MCF 10A (cell line): ENCODE measurements around the gene NRIP1. TPM values are rescaled to one million over a fixed set of nuclear protein-coding genes. Genes with fewer than 3 reads are reported as not detected.
A peak's percentile ranks its signal among the peaks of the same experiment; 100 is the strongest.

Source experiments
- Bru-seq: library from RNA; stranded (reverse); fragments of 400-500 nt; gene quantifications from one replicate; lab custom pipeline; 2021; lab: Mats Ljungman, UMichigan
- BruChase-seq, 2 experiments: library from RNA; stranded (reverse); fragments of 400-500 nt; gene quantifications; one replicate each; lab custom pipeline; 2021; lab: Mats Ljungman, UMichigan
- BruUV-seq: library from RNA; stranded (reverse); fragments of 400-500 nt; replicated peaks from 2 replicates; lab custom pipeline; 2021; lab: Mats Ljungman, UMichigan
- CTCF ChIA-PET: fragments of 300-600 bp; sonication (Branson Sonifier 250); formaldehyde crosslinking; extraction: SDS; loops from one replicate; lab custom pipeline; 2021; ENCODE audit warnings: antibody characterized with exemption, inconsistent platforms; lab: Yijun Ruan, JAX
- POLR2A ChIA-PET: fragments of 300-600, 350-650 bp; sonication (Branson Sonifier 250); formaldehyde crosslinking; extraction: SDS; loops from one replicate; lab custom pipeline; 2020; ENCODE audit warnings: antibody characterized with exemption, inconsistent platforms; lab: Yijun Ruan, JAX
- DNase-seq: peaks from one replicate; pipeline ENCODE4 v3.0.0-alpha.2; 2018; ENCODE audit not compliant: unreplicated experiment
- H3K27ac Mint-ChIP-seq: one replicate; pipeline ENCODE4 v1.8.0; 2022; ENCODE audit warnings: mild to moderate bottlenecking, low read depth, mixed read lengths; ENCODE audit not compliant: unreplicated experiment
- H3K27me3 Mint-ChIP-seq: one replicate; pipeline ENCODE4 v1.8.0; 2022; ENCODE audit warnings: mixed read lengths; ENCODE audit not compliant: insufficient read depth, unreplicated experiment
- H3K36me3 Mint-ChIP-seq: one replicate; pipeline ENCODE4 v1.8.0; 2022; ENCODE audit warnings: mild to moderate bottlenecking, moderate library complexity, mixed read lengths; ENCODE audit not compliant: insufficient read depth, unreplicated experiment
- H3K4me1 Mint-ChIP-seq: one replicate; pipeline ENCODE4 v1.8.0; 2022; ENCODE audit warnings: mixed read lengths; ENCODE audit not compliant: insufficient read depth, unreplicated experiment
- H3K4me3 Mint-ChIP-seq: one replicate; pipeline ENCODE4 v1.8.0; 2022; ENCODE audit warnings: mild to moderate bottlenecking, moderate library complexity, mixed read lengths; ENCODE audit not compliant: unreplicated experiment
- H3K9me3 Mint-ChIP-seq: one replicate; pipeline ENCODE4 v1.8.0; 2022; ENCODE audit warnings: mixed read lengths; ENCODE audit not compliant: unreplicated experiment
- intact Hi-C: fragments of 100-400 bp; cut with micrococcal nuclease; formaldehyde crosslinking; loops from 2 replicates; pipeline ENCODE4 v1.14.1; 2022
- long read RNA-seq: library from polyadenylated mRNA; stranded (forward); transcript quantifications from one replicate; pipeline ENCODE4 v2.0.0, GENCODE V29; 2022
- total RNA-seq: library from RNA; stranded (reverse); gene quantifications from 2 replicates; pipeline ENCODE4 v1.2.3, GENCODE V29; 2022
- TF ChIP-seq, protein P1 (sequence below): fragments of 200-600 bp; IDR thresholded peaks from one replicate; pipeline ENCODE4 v1.8.0; 2022; ENCODE audit warnings: antibody characterized with exemption, mild to moderate bottlenecking; ENCODE audit not compliant: unreplicated experiment

Gene NRIP1
- total RNA-seq (26.5 and 31.4 TPM in 2 replicates), Bru-seq, nascent RNA (percentile 92 among the genes with signal in this experiment), BruChase-seq, experiment 1, labeled RNA remaining after a 6-hour chase (percentile 75 among the genes with signal in this experiment), BruChase-seq, experiment 2, labeled RNA remaining after a 2-hour chase (percentile 94 among the genes with signal in this experiment)
- long read RNA-seq, full-length matches to known transcripts: 11 of 21 reads
- long read RNA-seq, partial matches to known transcripts: 0 of 21 reads
- long read RNA-seq, other reads (novel, unspliced or antisense): 10 of 21 reads

DNA sequence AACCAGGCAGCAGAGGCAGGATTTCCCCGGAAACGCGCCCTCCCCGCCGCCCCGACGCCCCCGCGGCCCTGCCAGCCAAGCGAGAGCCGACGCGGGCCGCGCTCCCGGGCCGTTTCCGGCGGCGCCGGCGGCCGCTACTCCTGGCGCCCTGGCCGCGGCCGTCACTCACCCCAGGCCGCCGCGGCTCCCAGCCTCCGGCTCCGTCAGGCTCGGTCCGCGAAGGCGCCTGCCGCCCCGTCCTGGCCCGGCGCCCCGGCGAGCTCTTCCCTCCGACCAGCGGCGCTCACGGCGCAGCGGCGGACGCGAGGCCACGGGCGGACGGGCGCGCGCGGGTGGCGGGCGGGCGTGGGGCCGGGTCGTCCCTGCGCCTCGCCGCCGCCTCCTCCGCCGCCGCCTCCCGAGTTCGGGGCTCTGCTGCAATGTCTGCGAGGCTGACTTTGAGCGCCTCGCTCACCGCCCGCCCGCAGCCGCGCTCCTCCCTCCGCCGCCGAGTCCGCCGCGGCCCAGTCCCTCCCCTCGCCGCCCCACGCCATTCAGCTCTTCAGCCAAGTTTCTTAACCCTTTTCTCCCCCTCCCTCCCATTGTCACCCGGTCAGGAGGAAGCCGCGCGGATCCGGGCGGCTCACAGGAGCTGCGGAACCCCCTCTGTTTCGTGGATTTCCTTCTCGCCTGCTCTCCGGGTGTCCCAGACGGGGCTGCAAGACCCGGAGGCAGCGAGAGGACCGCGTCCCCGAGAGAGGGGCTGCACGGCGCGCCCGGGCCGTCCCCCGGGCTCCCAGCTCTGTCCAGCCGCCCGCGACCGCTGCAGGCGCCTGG, at the start of gene NRIP1:
TSS of gene NRIP1 (minus strand) at position 425 of the 816 bp plus-strand sequence. CDS start 96,808 bp downstream, outside the sequence.
- POLR2A ChIA-PET: interaction anchor here (0.5 to 3.7 kb wide), 39 partner anchors 10 to 784 kb away, joined by 3 to 30 read pairs (median 4); partner anchors contain the start of gene HSPA13
- CTCF ChIA-PET: interaction anchor here (0.6 to 2.3 kb wide), 6 partner anchors 9 to 488 kb away, joined by 3 to 17 read pairs (median 5); no protein-coding TSS in a partner anchor
- TF ChIP-seq, protein P1, sequence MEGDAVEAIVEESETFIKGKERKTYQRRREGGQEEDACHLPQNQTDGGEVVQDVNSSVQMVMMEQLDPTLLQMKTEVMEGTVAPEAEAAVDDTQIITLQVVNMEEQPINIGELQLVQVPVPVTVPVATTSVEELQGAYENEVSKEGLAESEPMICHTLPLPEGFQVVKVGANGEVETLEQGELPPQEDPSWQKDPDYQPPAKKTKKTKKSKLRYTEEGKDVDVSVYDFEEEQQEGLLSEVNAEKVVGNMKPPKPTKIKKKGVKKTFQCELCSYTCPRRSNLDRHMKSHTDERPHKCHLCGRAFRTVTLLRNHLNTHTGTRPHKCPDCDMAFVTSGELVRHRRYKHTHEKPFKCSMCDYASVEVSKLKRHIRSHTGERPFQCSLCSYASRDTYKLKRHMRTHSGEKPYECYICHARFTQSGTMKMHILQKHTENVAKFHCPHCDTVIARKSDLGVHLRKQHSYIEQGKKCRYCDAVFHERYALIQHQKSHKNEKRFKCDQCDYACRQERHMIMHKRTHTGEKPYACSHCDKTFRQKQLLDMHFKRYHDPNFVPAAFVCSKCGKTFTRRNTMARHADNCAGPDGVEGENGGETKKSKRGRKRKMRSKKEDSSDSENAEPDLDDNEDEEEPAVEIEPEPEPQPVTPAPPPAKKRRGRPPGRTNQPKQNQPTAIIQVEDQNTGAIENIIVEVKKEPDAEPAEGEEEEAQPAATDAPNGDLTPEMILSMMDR: no peak
- DNase-seq: peak; percentile 88
- intact Hi-C loops: loop anchor here (1.0 to 10.0 kb wide), 4 partner anchors 160 to 660 kb away; no protein-coding TSS in a partner anchor
- H3K27me3 Mint-ChIP-seq: no peaks in the 10 kb centered on the region
- peak within 1 kb of the TSS; percentile 80 for H3K27ac Mint-ChIP-seq
- peaks cover 28% of the 10 kb centered on the region for H3K4me1 Mint-ChIP-seq
- H3K4me3 Mint-ChIP-seq: peak within 1 kb of the TSS; percentile 77
- BruUV-seq: no TSS peak
- no peaks in the 10 kb centered on the region for H3K36me3 Mint-ChIP-seq
- no peaks in the 10 kb centered on the region for H3K9me3 Mint-ChIP-seq

- BruUV-seq: no TSS peak
- Mint-ChIP-seq H3K4me3 (no peak overlapping the region), H3K36me3 (no peaks in the 10 kb centered on the region), H3K27me3 (no peaks in the 10 kb centered on the region), H3K4me1 (no peaks in the 10 kb centered on the region), H3K27ac (no peak overlapping the region), H3K9me3 (no peaks in the 10 kb centered on the region)
- intact Hi-C loops: no loop called here
- DNase-seq: no peak
- POLR2A ChIA-PET: interaction anchor here (0.6 kb wide), 1 partner anchor 321 kb away, joined by 3 read pairs; no protein-coding TSS in a partner anchor
- TF ChIP-seq, protein P1: no peak
- CTCF ChIA-PET: interaction anchor here (0.6 kb wide), 1 partner anchor 101 kb away, joined by 3 read pairs; no protein-coding TSS in a partner anchor
Measured at GRCh38 chr21:15112858-15113257, 48.1 kb upstream of the NRIP1 start.

DNA sequence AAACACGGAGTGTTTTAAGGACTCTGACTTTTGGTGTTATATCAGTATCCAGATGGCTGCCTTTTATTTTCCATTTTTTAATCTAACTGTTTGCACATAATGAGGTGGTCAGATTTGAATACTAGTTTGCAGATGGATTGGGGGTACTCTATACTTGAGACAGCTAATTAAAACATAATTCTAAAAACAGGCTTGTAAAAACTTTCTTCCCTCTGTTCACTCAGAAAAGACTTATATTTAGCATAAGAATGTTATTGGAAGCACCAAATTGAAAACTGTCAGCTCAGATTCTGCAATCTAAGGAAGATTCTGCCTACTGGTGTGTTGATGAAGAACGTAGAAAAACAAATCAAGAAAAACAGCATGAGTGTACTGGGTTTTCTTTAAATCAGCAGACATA, 44.0 kb upstream of the NRIP1 start:
- POLR2A ChIA-PET: interaction anchor here (1.1 kb wide), 1 partner anchor 13 kb away, joined by 3 read pairs; no protein-coding TSS in a partner anchor
- H3K4me1 Mint-ChIP-seq: no peaks in the 10 kb centered on the region
- no peak for DNase-seq
- CTCF ChIA-PET: interaction anchor here (1.3 kb wide), 1 partner anchor 13 kb away, joined by 3 read pairs; no protein-coding TSS in a partner anchor
- intact Hi-C loops: no loop called here
- H3K36me3 Mint-ChIP-seq: no peaks in the 10 kb centered on the region
- H3K27ac Mint-ChIP-seq: no peak overlapping the region
- BruUV-seq: no TSS peak
- no peak overlapping the region for H3K4me3 Mint-ChIP-seq
- H3K9me3 Mint-ChIP-seq: no peaks in the 10 kb centered on the region
- TF ChIP-seq, protein P1: no peak
- no peaks in the 10 kb centered on the region for H3K27me3 Mint-ChIP-seq
